IPS DF 19.7 (cell line): ENCODE measurements around the gene ENO4.
A peak's percentile ranks its signal among the peaks of the same experiment; 100 is the strongest.

Experiments used
- DNase-seq: peaks from one replicate; pipeline ENCODE4 v3.0.0-alpha.2; 2013; ENCODE audit warnings: low read depth, low spot score

ENO4 gene

GRCh38 chr10:116831086-116831485, 18.2 kb upstream of the ENO4 start:
- no peak for DNase-seq

- no peak for DNase-seq
Measured at GRCh38 chr10:116831790-116832189, 17.5 kb upstream of the ENO4 start.

- peak; percentile 47 for DNase-seq
Measured at GRCh38 chr10:116833986-116834985, 15.0 kb upstream of the ENO4 start.

GRCh38 chr10:116835658-116836057, 13.6 kb upstream of the ENO4 start:
- no peak for DNase-seq

DNA sequence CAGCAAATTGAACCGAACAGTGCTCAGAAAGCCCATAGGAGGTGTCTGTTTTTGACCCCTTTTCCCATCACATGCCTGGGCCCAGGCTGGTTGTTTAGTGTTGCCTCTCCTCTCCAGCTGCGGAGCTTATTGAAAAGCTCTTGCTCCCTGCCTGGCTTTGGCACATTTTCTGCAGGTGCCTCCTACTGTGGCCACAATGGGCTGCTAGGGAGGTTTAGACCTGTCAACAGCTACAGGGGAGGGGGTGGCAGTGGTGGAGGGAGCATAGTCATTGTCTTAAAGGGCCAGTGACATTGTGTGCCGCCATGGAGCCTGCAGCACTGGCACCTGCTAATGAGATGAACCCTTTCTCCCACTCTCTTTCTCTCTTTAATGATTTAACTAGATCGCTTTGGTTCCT, 13.2 kb upstream of the ENO4 start:
- peak; percentile 77 for DNase-seq

DNA sequence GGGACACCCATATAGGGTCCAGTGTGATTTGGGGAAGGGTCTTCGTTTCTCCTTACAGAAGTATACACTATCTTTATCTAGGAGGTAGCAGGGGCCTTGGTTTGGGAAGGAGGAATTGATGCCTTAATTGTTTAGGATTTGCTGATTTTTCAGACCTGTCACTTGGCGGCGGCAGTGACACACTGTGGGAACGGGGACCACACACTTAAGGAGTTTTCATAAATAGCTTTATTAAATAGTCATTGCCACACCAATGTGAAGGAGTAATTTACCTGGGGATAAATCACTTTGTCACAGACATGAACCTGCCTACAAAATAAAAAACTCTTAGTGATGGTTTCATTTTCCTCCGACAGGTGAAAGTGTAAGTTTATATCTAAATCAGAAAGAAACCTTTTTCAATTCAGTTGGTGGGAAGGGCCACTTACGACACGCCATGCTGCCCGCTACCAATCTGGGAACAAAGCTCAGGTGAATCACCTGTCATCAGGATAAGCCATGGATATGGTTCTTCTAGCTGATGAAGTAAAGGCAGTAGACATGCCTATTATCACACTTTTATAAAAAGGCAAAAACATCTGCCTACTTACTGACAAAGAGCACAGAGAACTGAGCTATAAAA, 12.3 kb upstream of the ENO4 start:
- DNase-seq: no peak

- DNase-seq: no peak
Measured at GRCh38 chr10:116838143-116838725, 11.1 kb upstream of the ENO4 start.

DNA sequence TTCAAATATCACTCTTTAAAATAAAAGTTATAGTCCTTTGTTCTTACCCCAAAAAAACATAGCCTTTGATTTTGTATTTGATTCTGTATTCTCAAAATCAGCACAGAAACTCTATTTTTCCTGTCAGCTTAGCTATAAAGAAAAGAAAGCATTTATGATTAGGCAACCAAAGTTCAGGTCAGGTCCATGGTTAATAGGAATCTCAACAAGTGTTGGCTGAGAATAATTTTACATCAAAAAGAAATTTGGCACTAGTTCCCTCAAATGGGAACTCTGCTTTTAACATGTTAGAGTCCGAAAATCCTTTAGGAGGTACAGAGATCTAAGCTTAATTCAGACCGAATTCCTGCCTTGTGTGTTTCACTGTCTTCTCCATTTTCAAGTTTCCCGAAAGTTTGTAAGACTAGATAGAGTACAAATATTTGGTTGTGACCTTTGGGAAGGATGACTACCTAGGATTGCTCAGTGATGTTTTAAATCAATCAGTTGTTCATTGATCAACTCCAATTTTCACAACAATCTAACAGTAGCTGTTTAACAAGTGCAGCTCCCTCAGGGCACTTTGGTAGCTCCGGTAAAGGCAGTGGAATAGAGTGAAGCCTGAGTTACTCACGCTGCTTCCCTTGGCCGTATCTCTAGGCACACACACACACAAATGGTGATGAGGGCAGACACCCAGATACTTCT, 8.8 kb upstream of the ENO4 start:
- DNase-seq: no peak

GRCh38 chr10:116845823-116846222, 3.5 kb upstream of the ENO4 start:
- DNase-seq: no peak

- DNase-seq: no peak
Measured at GRCh38 chr10:116848032-116848943, 1.0 kb upstream of the ENO4 start.

- no peak for DNase-seq
Measured at GRCh38 chr10:116848944-116849247, 403 bp upstream of the ENO4 start.

- DNase-seq: no peak
Measured at GRCh38 chr10:116850058-116850611, 836 bp downstream of the ENO4 start.

GRCh38 chr10:116852246-116852645, 2.9 kb downstream of the ENO4 start:
- DNase-seq: no peak

- no peak for DNase-seq
Measured at GRCh38 chr10:116853287-116853686, 4.0 kb downstream of the ENO4 start.

DNA sequence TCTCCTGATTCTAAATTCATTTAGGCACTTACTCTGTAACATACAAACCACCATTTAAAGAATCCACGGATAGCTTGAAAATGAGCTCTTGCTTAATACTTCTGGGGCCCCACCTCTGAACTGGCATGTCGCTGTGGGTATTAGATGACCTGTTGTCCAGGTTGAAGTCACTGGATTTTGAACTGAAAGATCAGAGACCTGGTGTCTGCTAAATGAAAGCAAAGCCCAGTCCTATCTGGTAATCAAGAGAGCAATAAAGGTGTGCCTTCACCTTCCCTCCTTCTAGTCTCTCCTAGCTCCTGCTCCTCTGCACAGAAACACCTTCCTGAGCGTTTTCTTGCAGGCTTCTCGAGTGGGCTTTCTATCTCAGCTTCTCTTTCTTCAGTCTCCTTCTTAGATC, 4.4 kb downstream of the ENO4 start:
- DNase-seq: no peak

- DNase-seq: no peak
Measured at GRCh38 chr10:116857156-116857555, 7.9 kb downstream of the ENO4 start.

DNA sequence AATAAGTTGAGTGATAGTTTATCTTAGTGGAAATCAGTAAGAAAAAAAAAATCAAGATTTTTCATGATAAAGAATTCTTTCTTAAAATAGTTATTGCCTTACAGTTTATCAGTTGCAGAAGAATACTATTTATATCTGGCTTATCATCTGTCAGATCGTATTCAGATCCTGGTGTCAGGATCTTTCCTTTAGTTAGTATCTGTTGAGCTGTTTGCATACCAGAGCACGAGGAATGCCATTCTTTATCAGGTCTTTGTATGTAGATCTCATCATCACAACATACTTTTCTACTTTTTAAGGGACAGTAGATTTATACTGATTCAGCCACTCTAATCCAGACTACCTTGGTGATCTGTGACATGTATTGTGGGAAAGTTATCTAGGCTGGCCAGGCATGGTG, 12.5 kb downstream of the ENO4 start:
- DNase-seq: no peak

DNA sequence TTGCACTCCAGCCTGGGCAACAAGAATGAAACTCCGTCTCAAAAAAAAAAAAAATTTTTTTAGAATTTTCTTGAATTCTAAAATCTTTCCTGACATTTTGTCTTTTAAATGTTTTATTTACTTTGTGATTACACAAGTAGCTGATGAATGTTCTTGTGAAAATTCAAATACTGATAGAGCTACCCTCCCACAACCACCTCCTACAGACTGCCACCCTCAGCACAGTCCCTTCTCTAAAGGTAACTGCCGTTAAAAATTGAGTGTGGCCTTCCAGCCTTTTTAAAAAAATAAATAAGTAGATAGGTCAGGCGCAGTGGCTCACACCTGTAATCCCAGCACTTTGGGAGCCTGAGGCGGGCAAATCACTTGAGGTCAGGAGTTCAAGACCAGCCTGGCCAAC, 15.1 kb downstream of the ENO4 start:
- no peak for DNase-seq

- no peak for DNase-seq
Measured at GRCh38 chr10:116866066-116866465, 16.8 kb downstream of the ENO4 start.

GRCh38 chr10:116866987-116867595, 17.8 kb downstream of the ENO4 start:
- no peak for DNase-seq
